ENCODE results near the gene CLDN7. TPM values are rescaled to one million over a fixed set of nuclear protein-coding genes. Genes with fewer than 3 reads are reported as not detected.

CLDN7 gene
- total RNA-seq, 1 donor from 2014 or later: not detected

GRCh38 chr17:7292194-7292593, 29.9 kb upstream of the CLDN7 start:
- H3K36me3 Mint-ChIP-seq (ENCODE audit: low read depth): no peaks in the 10 kb centered on the region
- H3K9me3 Mint-ChIP-seq: no peaks in the 10 kb centered on the region
- no peak overlapping the region for H3K4me3 Mint-ChIP-seq
- no peak overlapping the region for H3K27ac Mint-ChIP-seq (ENCODE audit: unreplicated experiment)
- TF ChIP-seq CTCF (conservative IDR thresholded peaks at IDR 0.05): no peak
- DNase-seq (ENCODE audit: low read depth, low spot score): no peak
- H3K27me3 Mint-ChIP-seq (ENCODE audit: low read depth): peaks cover 67% of the 10 kb centered on the region
- H3K4me1 Mint-ChIP-seq: peaks cover 21% of the 10 kb centered on the region

GRCh38 chr17:7290685-7291084, 28.4 kb upstream of the CLDN7 start:
- no peak for DNase-seq (ENCODE audit: low read depth, low spot score)
- Mint-ChIP-seq H3K27me3 (ENCODE audit: low read depth) (peaks cover 52% of the 10 kb centered on the region), H3K4me1 (peaks cover 16% of the 10 kb centered on the region), H3K4me3 (no peak overlapping the region), H3K9me3 (no peaks in the 10 kb centered on the region), H3K36me3 (ENCODE audit: low read depth) (no peaks in the 10 kb centered on the region), H3K27ac (ENCODE audit: unreplicated experiment) (no peak overlapping the region)
- no peak for TF ChIP-seq CTCF (conservative IDR thresholded peaks at IDR 0.05)

- Mint-ChIP-seq H3K36me3 (ENCODE audit: low read depth) (no peaks in the 10 kb centered on the region), H3K27ac (ENCODE audit: unreplicated experiment) (no peak overlapping the region), H3K4me1 (peaks cover 13% of the 10 kb centered on the region), H3K4me3 (no peak overlapping the region), H3K9me3 (no peaks in the 10 kb centered on the region), H3K27me3 (ENCODE audit: low read depth) (peaks cover 47% of the 10 kb centered on the region)
- DNase-seq (ENCODE audit: low read depth, low spot score): no peak
- no peak for TF ChIP-seq CTCF (conservative IDR thresholded peaks at IDR 0.05)
Observed at GRCh38 chr17:7290166-7290565, 27.9 kb upstream of the CLDN7 start.

- TF ChIP-seq CTCF (conservative IDR thresholded peaks at IDR 0.05): no peak
- Mint-ChIP-seq H3K36me3 (ENCODE audit: low read depth) (no peaks in the 10 kb centered on the region), H3K4me3 (no peak overlapping the region), H3K27ac (ENCODE audit: unreplicated experiment) (no peak overlapping the region), H3K9me3 (no peaks in the 10 kb centered on the region), H3K27me3 (ENCODE audit: low read depth) (peaks cover 42% of the 10 kb centered on the region), H3K4me1 (peaks cover 10% of the 10 kb centered on the region)
- no peak for DNase-seq (ENCODE audit: low read depth, low spot score)
Observed at GRCh38 chr17:7289256-7290032, 27.2 kb upstream of the CLDN7 start.

- Mint-ChIP-seq H3K4me3 (no peak overlapping the region), H3K9me3 (no peaks in the 10 kb centered on the region), H3K4me1 (peaks cover 13% of the 10 kb centered on the region), H3K27ac (ENCODE audit: unreplicated experiment) (no peak overlapping the region), H3K36me3 (ENCODE audit: low read depth) (no peaks in the 10 kb centered on the region), H3K27me3 (ENCODE audit: low read depth) (peaks cover 20% of the 10 kb centered on the region)
- DNase-seq (ENCODE audit: low read depth, low spot score): no peak
- TF ChIP-seq CTCF (conservative IDR thresholded peaks at IDR 0.05): no peak
Observed at GRCh38 chr17:7285679-7286078, 23.4 kb upstream of the CLDN7 start.

All from neural crest cell (in vitro differentiated cells).